PC-3 (cell line): Measurements from ENCODE around the gene TOR2A. TPM values are rescaled to one million over a fixed set of nuclear protein-coding genes. Genes with fewer than 3 reads are reported as not detected.

Source experiments
- ATAC-seq: fragments of 200-7000 bp; cut with Tn5 transposase; 2 replicates; pipeline ENCODE4 v1.9.1; 2020; ENCODE audit warnings: mild to moderate bottlenecking, moderate library complexity
- BruUV-seq: library from RNA; stranded (reverse); fragments of 400-500 nt; replicated peaks from 2 replicates; lab custom pipeline; 2021; lab: Mats Ljungman, UMichigan
- CTCF ChIA-PET: fragments of 300-600 bp; sonication (Branson Sonifier 250); formaldehyde crosslinking; loops from one replicate; lab custom pipeline; 2022; ENCODE audit warnings: antibody characterized with exemption; lab: Charles Lee
- POLR2A ChIA-PET: fragments of 300-600 bp; sonication (Branson Sonifier 250); formaldehyde crosslinking; loops from one replicate; lab custom pipeline; 2022; ENCODE audit warnings: antibody characterized with exemption; ENCODE audit not compliant: unreplicated experiment; lab: Charles Lee
- DNase-seq: peaks from one replicate; pipeline ENCODE4 v3.0.0-alpha.2; 2015
- H2AFZ ChIP-seq: fragments of 300-600 bp; sonication (generic); 2 replicates; pipeline ENCODE4 v1.6.0; 2016; ENCODE audit warnings: antibody characterized with exemption, low read length
- H3F3A ChIP-seq: fragments of 300-600 bp; sonication (generic); one replicate; pipeline ENCODE4 v1.6.0; 2017; ENCODE audit warnings: antibody characterized with exemption, low read length, control low read depth, mild to moderate bottlenecking; ENCODE audit not compliant: unreplicated experiment
- H3K27ac ChIP-seq: fragments of 300-600 bp; sonication (generic); 2 replicates; pipeline ENCODE4 v1.5.1; 2016; ENCODE audit warnings: mild to moderate bottlenecking, low read length
- H3K27me3 ChIP-seq: fragments of 300-600 bp; sonication (generic); 2 replicates; pipeline ENCODE4 v1.6.1; 2016; ENCODE audit warnings: low read length, mixed read lengths
- H3K36me3 ChIP-seq: fragments of 300-600 bp; sonication (generic); 2 replicates; pipeline ENCODE4 v1.6.1; 2016; ENCODE audit warnings: low read depth, mixed run types, low read length, mixed read lengths
- H3K4me1 ChIP-seq: fragments of 300-600 bp; sonication (generic); 2 replicates; pipeline ENCODE4 v1.5.1; 2016; ENCODE audit warnings: low read length; ENCODE audit not compliant: insufficient read depth
- H3K4me2 ChIP-seq: fragments of 300-600 bp; sonication (generic); 2 replicates; pipeline ENCODE4 v1.6.0; 2016; ENCODE audit warnings: low read length
- H3K4me3 ChIP-seq: fragments of 300-600 bp; sonication (generic); 2 replicates; pipeline ENCODE4 v1.5.1; 2016; ENCODE audit warnings: mild to moderate bottlenecking, low read length, mixed read lengths
- H3K79me2 ChIP-seq: fragments of 300-600 bp; sonication (generic); 2 replicates; pipeline ENCODE4 v1.6.1; 2017; ENCODE audit warnings: low read length, mixed read lengths
- H3K9ac ChIP-seq: fragments of 300-600 bp; sonication (generic); 2 replicates; pipeline ENCODE4 v1.6.0; 2016; ENCODE audit warnings: mild to moderate bottlenecking, low read length
- H3K9me2 ChIP-seq: fragments of 300-600 bp; sonication (generic); replicated peaks from 2 replicates; pipeline ENCODE4 v1.6.1; 2016; ENCODE audit warnings: mixed run types, low read length, mixed read lengths
- H3K9me3 ChIP-seq: fragments of 300-600 bp; sonication (generic); 2 replicates; pipeline ENCODE4 v1.6.1; 2016; ENCODE audit warnings: low read length, mixed read lengths
- H4K20me1 ChIP-seq: fragments of 300-600 bp; sonication (generic); 2 replicates; pipeline ENCODE4 v1.6.1; 2016; ENCODE audit warnings: low read length, mixed read lengths
- EZH2 ChIP-seq: fragments of 300-600 bp; sonication (generic); IDR thresholded peaks from one replicate; pipeline ENCODE4 v1.6.1; 2017; ENCODE audit warnings: antibody characterized with exemption, mild to moderate bottlenecking, low read length; ENCODE audit not compliant: unreplicated experiment
- EZH2phosphoT487 ChIP-seq: fragments of 300-600 bp; sonication (generic); IDR thresholded peaks from 2 replicates; pipeline ENCODE4 v1.6.1; 2018; ENCODE audit warnings: mild to moderate bottlenecking, antibody characterized with exemption, low read length, borderline replicate concordance
- intact Hi-C: fragments of 100-400 bp; cut with micrococcal nuclease; formaldehyde crosslinking; loops from 2 replicates; pipeline ENCODE4 v1.9.0; 2023
- total RNA-seq: library from RNA; depleted of rRNA; stranded (reverse); fragments of >200 nt; gene quantifications from 2 replicates; pipeline ENCODE4 v1.2.3, GENCODE V29; 2014
- TF ChIP-seq, protein P1 (sequence below): fragments of 300-600 bp; sonication (generic); conservative IDR thresholded peaks from 2 replicates; pipeline ENCODE4 v1.5.1; 2017; ENCODE audit warnings: antibody characterized with exemption, low read depth, mild to moderate bottlenecking, low read length

The TOR2A gene
- total RNA-seq, 1 experiment from 2014 or later: 14.1 TPM

DNA sequence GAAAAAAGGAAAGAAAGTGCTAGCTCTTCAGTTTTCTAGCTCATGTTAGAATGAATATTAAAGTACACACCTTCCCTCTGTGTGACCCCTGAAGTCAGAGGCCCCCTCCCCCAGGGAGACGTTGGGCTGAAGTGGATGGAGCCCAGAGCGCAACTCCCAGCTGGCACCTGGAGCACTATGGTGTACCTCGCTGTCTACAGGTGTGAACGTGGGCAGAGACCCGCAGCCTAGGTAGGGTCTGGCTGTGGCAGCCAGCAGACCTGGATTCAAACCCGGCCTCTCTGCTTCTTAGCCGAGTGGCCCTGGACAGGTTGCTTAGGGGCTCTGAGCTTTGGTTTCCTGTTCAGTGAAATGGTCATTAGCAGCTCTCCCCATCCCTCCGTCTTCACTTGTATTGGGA lies 6.3 kb downstream of the TOR2A start:
- no peak overlapping the region for H3K27ac ChIP-seq
- no peaks in the 10 kb centered on the region for H3K9me2 ChIP-seq
- no peak overlapping the region for H3K9ac ChIP-seq
- H3K4me1 ChIP-seq: peaks cover 2% of the 10 kb centered on the region
- POLR2A ChIA-PET: no interaction called here
- no peaks in the 10 kb centered on the region for H3K9me3 ChIP-seq
- no peak overlapping the region for H3K4me3 ChIP-seq
- no peaks in the 10 kb centered on the region for H3K79me2 ChIP-seq
- no peaks in the 10 kb centered on the region for H3K27me3 ChIP-seq
- H3F3A ChIP-seq: no peaks in the 10 kb centered on the region
- no peak overlapping the region for H3K4me2 ChIP-seq
- CTCF ChIA-PET: no interaction called here
- intact Hi-C loops: no loop called here
- H2AFZ ChIP-seq: no peak overlapping the region
- DNase-seq (no peak), ATAC-seq (no peak)
- TF ChIP-seq EZH2phosphoT487 (no peak), EZH2 (no peak)
- TF ChIP-seq, protein P1, sequence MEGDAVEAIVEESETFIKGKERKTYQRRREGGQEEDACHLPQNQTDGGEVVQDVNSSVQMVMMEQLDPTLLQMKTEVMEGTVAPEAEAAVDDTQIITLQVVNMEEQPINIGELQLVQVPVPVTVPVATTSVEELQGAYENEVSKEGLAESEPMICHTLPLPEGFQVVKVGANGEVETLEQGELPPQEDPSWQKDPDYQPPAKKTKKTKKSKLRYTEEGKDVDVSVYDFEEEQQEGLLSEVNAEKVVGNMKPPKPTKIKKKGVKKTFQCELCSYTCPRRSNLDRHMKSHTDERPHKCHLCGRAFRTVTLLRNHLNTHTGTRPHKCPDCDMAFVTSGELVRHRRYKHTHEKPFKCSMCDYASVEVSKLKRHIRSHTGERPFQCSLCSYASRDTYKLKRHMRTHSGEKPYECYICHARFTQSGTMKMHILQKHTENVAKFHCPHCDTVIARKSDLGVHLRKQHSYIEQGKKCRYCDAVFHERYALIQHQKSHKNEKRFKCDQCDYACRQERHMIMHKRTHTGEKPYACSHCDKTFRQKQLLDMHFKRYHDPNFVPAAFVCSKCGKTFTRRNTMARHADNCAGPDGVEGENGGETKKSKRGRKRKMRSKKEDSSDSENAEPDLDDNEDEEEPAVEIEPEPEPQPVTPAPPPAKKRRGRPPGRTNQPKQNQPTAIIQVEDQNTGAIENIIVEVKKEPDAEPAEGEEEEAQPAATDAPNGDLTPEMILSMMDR: no peak
- H4K20me1 ChIP-seq: no peaks in the 10 kb centered on the region
- H3K36me3 ChIP-seq: no peaks in the 10 kb centered on the region
- BruUV-seq: no TSS peak

DNA sequence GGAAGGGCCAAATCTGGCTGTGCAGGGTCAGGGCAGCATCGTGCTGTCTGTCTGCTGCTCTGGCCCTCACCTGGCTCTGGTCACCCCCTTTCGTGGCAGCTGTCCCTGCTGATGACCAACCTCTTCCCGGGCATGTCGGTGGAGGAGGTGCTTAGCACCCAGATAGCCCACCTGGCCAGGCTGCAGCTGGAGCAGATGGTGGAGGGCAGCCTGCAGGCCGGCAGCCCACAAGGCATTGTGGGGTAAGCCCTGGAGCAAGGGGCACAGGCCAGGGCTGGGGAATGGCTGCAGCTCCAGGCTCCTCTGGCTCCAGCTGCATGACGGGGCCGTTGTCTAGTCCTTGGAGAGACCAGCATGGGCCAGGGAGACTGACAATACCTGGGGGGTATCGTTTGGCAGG lies 8.2 kb downstream of the TOR2A start:
- Histone ChIP-seq H4K20me1 (no peaks in the 10 kb centered on the region), H3K27ac (no peak overlapping the region), H3K4me1 (peaks cover 17% of the 10 kb centered on the region), H3K9ac (no peak overlapping the region), H3K4me2 (no peak overlapping the region), H3K4me3 (no peak overlapping the region), H2AFZ (no peak overlapping the region), H3K36me3 (no peaks in the 10 kb centered on the region), H3K9me3 (no peaks in the 10 kb centered on the region), H3K9me2 (no peaks in the 10 kb centered on the region), H3F3A (no peaks in the 10 kb centered on the region), H3K27me3 (no peaks in the 10 kb centered on the region), H3K79me2 (no peaks in the 10 kb centered on the region)
- intact Hi-C loops: no loop called here
- no TSS peak for BruUV-seq
- POLR2A ChIA-PET: no interaction called here
- TF ChIP-seq, protein P1: no peak
- TF ChIP-seq EZH2 (no peak), EZH2phosphoT487 (no peak)
- CTCF ChIA-PET: no interaction called here
- DNase-seq: no peak
- no peak for ATAC-seq

DNA sequence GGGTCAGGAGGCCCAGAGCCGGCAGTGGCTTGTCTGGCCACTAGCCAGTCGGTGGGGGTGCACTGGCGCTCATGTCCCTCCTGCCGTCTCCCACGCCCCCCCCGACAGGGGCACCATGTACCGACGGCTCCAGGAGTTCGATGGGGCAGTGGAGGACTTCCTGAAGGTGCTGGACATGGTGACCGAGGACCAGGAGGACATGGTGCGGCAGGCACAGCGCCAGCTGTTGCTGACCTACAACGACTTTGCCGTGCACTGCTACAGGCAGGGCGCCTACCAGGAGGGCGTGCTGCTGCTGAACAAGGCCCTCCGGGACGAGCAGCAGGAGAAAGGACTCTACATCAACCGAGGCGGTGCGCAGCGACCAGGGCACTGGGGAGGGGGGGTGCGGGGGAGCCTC lies 11.1 kb downstream of the TOR2A start:
- no peaks in the 10 kb centered on the region for H3K36me3 ChIP-seq
- no peak overlapping the region for H3K4me3 ChIP-seq
- ChIA-PET CTCF (interaction anchor here (0.6 to 1.0 kb wide), 2 partner anchors 11 to 62 kb away, joined by 5 to 6 read pairs; partner anchors contain the start of genes CDK9 and TOR2A), POLR2A (no interaction called here)
- DNase-seq: no peak
- 0 out of 2 replicates have a peak overlapping the region, but pooled peaks have one; percentile 54 for H3K4me2 ChIP-seq
- no peaks in the 10 kb centered on the region for H3K27me3 ChIP-seq
- H3K9ac ChIP-seq: no peak overlapping the region
- peaks cover 26% of the 10 kb centered on the region for H3K4me1 ChIP-seq
- H3F3A ChIP-seq: no peaks in the 10 kb centered on the region
- no peaks in the 10 kb centered on the region for H4K20me1 ChIP-seq
- H3K79me2 ChIP-seq: no peaks in the 10 kb centered on the region
- no TSS peak for BruUV-seq
- no peak overlapping the region for H2AFZ ChIP-seq
- no peak for ATAC-seq
- H3K27ac ChIP-seq: no peak overlapping the region
- intact Hi-C loops: no loop called here
- H3K9me3 ChIP-seq: no peaks in the 10 kb centered on the region
- TF ChIP-seq, protein P1: no peak
- no peak for TF ChIP-seq EZH2
- TF ChIP-seq EZH2phosphoT487: no peak
- no peaks in the 10 kb centered on the region for H3K9me2 ChIP-seq
